GM23248 (cell line): Measurements from ENCODE around the gene TCF12.

Experiments used
- EZH2 ChIP-seq: fragments of 200-600 bp; sonication (generic); IDR thresholded peaks from 2 replicates; pipeline ENCODE4 v1.6.1; 2018; ENCODE audit warnings: antibody characterized with exemption, mild to moderate bottlenecking; ENCODE audit not compliant: insufficient read depth, poor library complexity, severe bottlenecking
- EZH2phosphoT487 ChIP-seq: fragments of 200-600 bp; sonication (generic); IDR thresholded peaks from 2 replicates; pipeline ENCODE4 v1.6.1; 2018; ENCODE audit warnings: antibody characterized with exemption, moderate library complexity, mild to moderate bottlenecking, low read depth; ENCODE audit not compliant: insufficient read depth

DNA sequence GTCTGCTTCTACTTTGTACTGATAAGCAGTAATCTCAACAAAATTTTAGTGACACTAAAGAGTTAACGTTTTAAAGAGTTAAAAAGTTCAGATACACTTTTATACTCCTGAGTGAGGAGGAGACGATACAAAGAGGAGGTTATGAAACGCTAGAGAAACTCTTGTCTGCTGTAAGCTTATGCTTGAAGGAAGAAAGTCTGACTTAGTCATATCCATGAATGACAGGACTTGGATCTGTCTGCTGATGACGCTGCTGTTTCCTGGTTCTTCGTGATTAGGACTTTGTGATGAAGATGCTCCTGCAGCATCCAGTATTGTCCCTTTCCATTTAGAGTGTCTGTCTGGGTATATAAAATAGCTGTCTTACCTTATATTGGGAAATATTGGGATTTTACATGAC lies 15.8 kb downstream of the TCF12 start:
- no peak for TF ChIP-seq EZH2phosphoT487
- TF ChIP-seq EZH2: no peak
